ENCODE measurements around the gene CXCL13. TPM values are rescaled to one million over a fixed set of nuclear protein-coding genes. Genes with fewer than 3 reads are reported as not detected.

CXCL13 gene
- total RNA-seq, 5 donors from 2014 or later (not counting 1 experiment from before 2014, with no cell fraction given), result 0.30 TPM; not detected in 4

GRCh38 chr4:77617203-77617602, 11.6 kb downstream of the CXCL13 start:
- H3K36me3 ChIP-seq (ENCODE audit: control insufficient read depth in 2 of 2, extremely low read depth in 1 of 2, insufficient read depth in 1 of 2, low read length in 1 of 2), result no peaks in the 10 kb centered on the region
- CTCF ChIA-PET, result interaction anchor here (0.5 to 0.7 kb wide), 4 partner anchors 16 to 1322 kb away, joined by 3 to 4 read pairs (median 3); partner anchors contain the start of gene PAQR3 (in 1 of the 2)
- no peak for ATAC-seq (replicated peaks in 1 of 4)
- Mint-ChIP-seq H3K36me3 (no peaks in the 10 kb centered on the region), H3K27ac (no peak overlapping the region), H3K4me1 (peaks cover 4 to 11% (median 6%) of the 10 kb centered on the region in 3 donors), H3K4me3 (no peak overlapping the region), H3K27me3 (peaks cover 19 to 20% of the 10 kb centered on the region in 2 donors), H3K9me3 (no peaks in the 10 kb centered on the region)
- POLR2A ChIA-PET, result interaction anchor here in 1 of 2 donors (0.6 kb wide), 1 partner anchor 365 kb away, joined by 11 read pairs; no protein-coding TSS in a partner anchor
- no peak overlapping the region for H3K27ac ChIP-seq (ENCODE audit: low read length)
- H3K27me3 ChIP-seq (replicated peaks in 1 of 2; ENCODE audit: control insufficient read depth in 2 of 2, extremely low read depth in 1 of 2, insufficient read depth in 2 of 2, low read length in 1 of 2), result peaks cover 0 to 11% of the 10 kb centered on the region in 2 experiments
- peaks cover 0 to 6% of the 10 kb centered on the region in 2 experiments for H3K4me1 ChIP-seq (ENCODE audit: control insufficient read depth in 1 of 2, extremely low read depth in 1 of 2, insufficient read depth in 2 of 2, low read length in 2 of 2)
- 90% methylated on average over 1 of the region's 5 CpGs for WGBS (ENCODE audit: insufficient coverage)
- no peak overlapping the region for H3K4me3 ChIP-seq (ENCODE audit: control insufficient read depth in 1 of 2, extremely low read depth in 1 of 2, low read length in 1 of 2)
- no peaks in the 10 kb centered on the region for H3K9me3 ChIP-seq
- DNase-seq, result no peak

GRCh38 chr4:77618383-77619241, 13.0 kb downstream of the CXCL13 start:
- 3% methylated on average over 5 of the region's 12 CpGs for WGBS (ENCODE audit: insufficient coverage)
- Histone ChIP-seq H3K4me3 (ENCODE audit: control insufficient read depth in 1 of 2, extremely low read depth in 1 of 2, low read length in 1 of 2) (no peak overlapping the region), H3K9me3 (no peaks in the 10 kb centered on the region), H3K27me3 (replicated peaks in 1 of 2; ENCODE audit: control insufficient read depth in 2 of 2, extremely low read depth in 1 of 2, insufficient read depth in 2 of 2, low read length in 1 of 2) (peaks cover 0 to 4% of the 10 kb centered on the region in 2 experiments), H3K4me1 (ENCODE audit: control insufficient read depth in 1 of 2, extremely low read depth in 1 of 2, insufficient read depth in 2 of 2, low read length in 2 of 2) (peaks cover 0 to 6% of the 10 kb centered on the region in 2 experiments), H3K36me3 (ENCODE audit: control insufficient read depth in 2 of 2, extremely low read depth in 1 of 2, insufficient read depth in 1 of 2, low read length in 1 of 2) (no peaks in the 10 kb centered on the region), H3K27ac (ENCODE audit: low read length) (no peak overlapping the region)
- Mint-ChIP-seq H3K4me3 (no peak overlapping the region), H3K4me1 (peaks cover 4 to 11% (median 6%) of the 10 kb centered on the region in 3 donors), H3K27ac (no peak overlapping the region), H3K36me3 (no peaks in the 10 kb centered on the region), H3K27me3 (peaks cover 8 to 15% of the 10 kb centered on the region in 2 donors), H3K9me3 (no peaks in the 10 kb centered on the region)
- POLR2A ChIA-PET, result no interaction called here
- CTCF ChIA-PET, result interaction anchor here in 1 of 2 donors (0.5 to 1.4 kb wide), 5 partner anchors 13 to 1619 kb away, joined by 3 to 4 read pairs (median 3); partner anchors contain the start of gene CXCL13
- ATAC-seq (replicated peaks in 1 of 4), result peak; percentile 59 to 75 (median 64)
- DNase-seq, result peak in 34 of 35 experiments; percentile 2 to 73 (median 34)

GRCh38 chr4:77619408-77619807, 13.8 kb downstream of the CXCL13 start:
- H3K9me3 ChIP-seq, result no peaks in the 10 kb centered on the region
- no peak for DNase-seq
- H3K4me3 ChIP-seq (ENCODE audit: control insufficient read depth in 1 of 2, extremely low read depth in 1 of 2, low read length in 1 of 2), result no peak overlapping the region
- no peaks in the 10 kb centered on the region for H3K36me3 ChIP-seq (ENCODE audit: control insufficient read depth in 2 of 2, extremely low read depth in 1 of 2, insufficient read depth in 1 of 2, low read length in 1 of 2)
- no peak overlapping the region for H3K4me3 Mint-ChIP-seq
- peaks cover 4 to 11% (median 6%) of the 10 kb centered on the region in 3 donors for H3K4me1 Mint-ChIP-seq
- no peak overlapping the region for H3K27ac Mint-ChIP-seq
- H3K36me3 Mint-ChIP-seq, result no peaks in the 10 kb centered on the region
- CTCF ChIA-PET, result interaction anchor here (1.0 to 1.4 kb wide), 4 partner anchors 10 to 27 kb away, joined by 3 to 5 read pairs (median 4); partner anchors contain the start of gene CXCL13 (in 1 of the 2)
- peaks cover 0 to 4% of the 10 kb centered on the region in 2 experiments for H3K27me3 ChIP-seq (replicated peaks in 1 of 2; ENCODE audit: control insufficient read depth in 2 of 2, extremely low read depth in 1 of 2, insufficient read depth in 2 of 2, low read length in 1 of 2)
- H3K27ac ChIP-seq (ENCODE audit: low read length), result no peak overlapping the region
- WGBS (ENCODE audit: insufficient coverage), result no CpG with 5 or more reads among the region's 1 CpG
- no peaks in the 10 kb centered on the region for H3K9me3 Mint-ChIP-seq
- H3K27me3 Mint-ChIP-seq, result peaks cover 8 to 15% of the 10 kb centered on the region in 2 donors
- POLR2A ChIA-PET, result no interaction called here
- ATAC-seq (replicated peaks in 1 of 4), result no peak
- peaks cover 0 to 6% of the 10 kb centered on the region in 2 experiments for H3K4me1 ChIP-seq (ENCODE audit: control insufficient read depth in 1 of 2, extremely low read depth in 1 of 2, insufficient read depth in 2 of 2, low read length in 2 of 2)

- ATAC-seq (replicated peaks in 1 of 4) (no peak), DNase-seq (no peak)
- Histone ChIP-seq H3K27ac (ENCODE audit: low read length) (no peak overlapping the region), H3K36me3 (ENCODE audit: control insufficient read depth in 2 of 2, extremely low read depth in 1 of 2, insufficient read depth in 1 of 2, low read length in 1 of 2) (no peaks in the 10 kb centered on the region), H3K4me3 (ENCODE audit: control insufficient read depth in 1 of 2, extremely low read depth in 1 of 2, low read length in 1 of 2) (no peak overlapping the region), H3K27me3 (replicated peaks in 1 of 2; ENCODE audit: control insufficient read depth in 2 of 2, extremely low read depth in 1 of 2, insufficient read depth in 2 of 2, low read length in 1 of 2) (peaks cover 0 to 4% of the 10 kb centered on the region in 2 experiments), H3K9me3 (no peaks in the 10 kb centered on the region), H3K4me1 (ENCODE audit: control insufficient read depth in 1 of 2, extremely low read depth in 1 of 2, insufficient read depth in 2 of 2, low read length in 2 of 2) (peaks cover 0 to 6% of the 10 kb centered on the region in 2 experiments)
- Mint-ChIP-seq H3K27ac (no peak overlapping the region), H3K27me3 (peaks cover 8 to 15% of the 10 kb centered on the region in 2 donors), H3K9me3 (no peaks in the 10 kb centered on the region), H3K4me3 (no peak overlapping the region), H3K4me1 (peaks cover 4 to 11% (median 6%) of the 10 kb centered on the region in 3 donors), H3K36me3 (no peaks in the 10 kb centered on the region)
- ChIA-PET CTCF (interaction anchor here (0.7 to 1.1 kb wide), 3 partner anchors 9 to 931 kb away, joined by 3 to 5 read pairs (median 3); no protein-coding TSS in a partner anchor), POLR2A (no interaction called here)
Measured at GRCh38 chr4:77621254-77621653, 15.6 kb downstream of the CXCL13 start.

- Mint-ChIP-seq H3K9me3 (no peaks in the 10 kb centered on the region), H3K4me1 (peaks cover 4 to 11% (median 6%) of the 10 kb centered on the region in 3 donors), H3K27ac (no peak overlapping the region), H3K36me3 (no peaks in the 10 kb centered on the region), H3K27me3 (peaks cover 8 to 15% of the 10 kb centered on the region in 2 donors), H3K4me3 (no peak overlapping the region)
- no peak overlapping the region for H3K4me3 ChIP-seq (ENCODE audit: control insufficient read depth in 1 of 2, extremely low read depth in 1 of 2, low read length in 1 of 2)
- H3K27me3 ChIP-seq (replicated peaks in 1 of 2; ENCODE audit: control insufficient read depth in 2 of 2, extremely low read depth in 1 of 2, insufficient read depth in 2 of 2, low read length in 1 of 2), result peaks cover 0 to 4% of the 10 kb centered on the region in 2 experiments
- peaks cover 0 to 6% of the 10 kb centered on the region in 2 experiments for H3K4me1 ChIP-seq (ENCODE audit: control insufficient read depth in 1 of 2, extremely low read depth in 1 of 2, insufficient read depth in 2 of 2, low read length in 2 of 2)
- POLR2A ChIA-PET, result no interaction called here
- no CpG with 5 or more reads among the region's 2 CpGs for WGBS (ENCODE audit: insufficient coverage)
- H3K27ac ChIP-seq (ENCODE audit: low read length), result no peak overlapping the region
- no peaks in the 10 kb centered on the region for H3K36me3 ChIP-seq (ENCODE audit: control insufficient read depth in 2 of 2, extremely low read depth in 1 of 2, insufficient read depth in 1 of 2, low read length in 1 of 2)
- ATAC-seq (replicated peaks in 1 of 4), result no peak
- no peaks in the 10 kb centered on the region for H3K9me3 ChIP-seq
- DNase-seq, result no peak
- CTCF ChIA-PET, result no interaction called here
Measured at GRCh38 chr4:77623091-77623490, 17.5 kb downstream of the CXCL13 start.

GRCh38 chr4:77624213-77624612, 18.6 kb downstream of the CXCL13 start:
- ATAC-seq (replicated peaks in 1 of 4) (no peak), DNase-seq (no peak)
- WGBS (ENCODE audit: insufficient coverage), result 38% methylated on average over 1 of the region's 4 CpGs
- Histone ChIP-seq H3K9me3 (no peaks in the 10 kb centered on the region), H3K36me3 (ENCODE audit: control insufficient read depth in 2 of 2, extremely low read depth in 1 of 2, insufficient read depth in 1 of 2, low read length in 1 of 2) (no peaks in the 10 kb centered on the region), H3K4me1 (ENCODE audit: control insufficient read depth in 1 of 2, extremely low read depth in 1 of 2, insufficient read depth in 2 of 2, low read length in 2 of 2) (no peaks in the 10 kb centered on the region), H3K27me3 (replicated peaks in 1 of 2; ENCODE audit: control insufficient read depth in 2 of 2, extremely low read depth in 1 of 2, insufficient read depth in 2 of 2, low read length in 1 of 2) (peaks cover 0 to 4% of the 10 kb centered on the region in 2 experiments), H3K27ac (ENCODE audit: low read length) (no peak overlapping the region), H3K4me3 (ENCODE audit: control insufficient read depth in 1 of 2, extremely low read depth in 1 of 2, low read length in 1 of 2) (no peak overlapping the region)
- Mint-ChIP-seq H3K27ac (no peak overlapping the region), H3K36me3 (no peaks in the 10 kb centered on the region), H3K27me3 (peaks cover 2 to 9% of the 10 kb centered on the region in 2 donors), H3K4me1 (peaks cover 0 to 1% (median 0%) of the 10 kb centered on the region in 3 donors), H3K4me3 (no peak overlapping the region), H3K9me3 (no peaks in the 10 kb centered on the region)
- ChIA-PET CTCF (interaction anchor here (0.5 to 1.5 kb wide), 3 partner anchors 9 to 913 kb away, joined by 3 read pairs; no protein-coding TSS in a partner anchor), POLR2A (no interaction called here)

Data from T-cell (primary cell).